A549 (cell line): ENCODE data around the gene ZBTB42.

Source experiments
- BHLHE40 ChIP-seq: IDR thresholded peaks from 2 replicates; pipeline ENCODE4 v1.6.1; 2012; ENCODE audit warnings: low read depth, low read length, inconsistent platforms
- CTCF ChIP-seq: fragments of >200 bp; sonication (Bioruptor Twin); formaldehyde crosslinking; IDR thresholded peaks from 3 replicates; pipeline ENCODE4 v1.5.1; 2016
- E2F6 ChIP-seq: IDR thresholded peaks from 2 replicates; pipeline ENCODE4 v1.6.1; 2012; ENCODE audit warnings: low read depth, borderline replicate concordance
- EP300 ChIP-seq, 2 experiments: fragments of >200 bp; sonication (Bioruptor Twin); formaldehyde crosslinking; IDR thresholded peaks; 2 replicates in 1 of 2; 3 replicates in 1 of 2; pipeline ENCODE4 v1.6.1; 2016 to 2017
- JUN ChIP-seq, 2 experiments: fragments of >200 bp; sonication (Bioruptor Twin); formaldehyde crosslinking; IDR thresholded peaks; 2 replicates in 1 of 2; 3 replicates in 1 of 2; pipeline ENCODE4 v1.6.1; 2016 to 2017
- MYC ChIP-seq: IDR thresholded peaks from 2 replicates; pipeline ENCODE4 v1.6.1; 2012; ENCODE audit warnings: mild to moderate bottlenecking, inconsistent platforms, low read length, improper control_type of control experiment, borderline replicate concordance
- POLR2A ChIP-seq: IDR thresholded peaks from 2 replicates; pipeline ENCODE4 v1.6.1; 2012; ENCODE audit warnings: mild to moderate bottlenecking, low read length
- RAD21 ChIP-seq, 2 experiments: fragments of >200 bp in 1 of 2; sonication (Bioruptor Twin) in 1 of 2; formaldehyde crosslinking in 1 of 2; IDR thresholded peaks in 1 of 2; conservative IDR thresholded peaks in 1 of 2; 2 replicates in 1 of 2; 3 replicates in 1 of 2; pipeline ENCODE4 v1.6.1; 2012 to 2018; ENCODE audit warnings: inconsistent platforms in 1 of 2
- REST ChIP-seq: fragments of 200-600 bp; sonication (generic); IDR thresholded peaks from 2 replicates; pipeline ENCODE4 v1.6.1; 2016; ENCODE audit warnings: antibody characterized with exemption, mild to moderate bottlenecking, moderate library complexity
- SMC3 ChIP-seq: fragments of >200 bp; sonication (Bioruptor Twin); formaldehyde crosslinking; IDR thresholded peaks from 3 replicates; pipeline ENCODE4 v1.6.1; 2018; ENCODE audit warnings: inconsistent platforms
- USF2 ChIP-seq: fragments of 450-650 bp; IDR thresholded peaks from 2 replicates; pipeline ENCODE4 v1.6.1; 2014; ENCODE audit warnings: antibody characterized with exemption

GRCh38 chr14:104754213-104754851 lies 46.6 kb upstream of the ZBTB42 start:
- TF ChIP-seq USF2 (no peak), CTCF (no peak), JUN (IDR thresholded peaks at IDR 0.05) (no peak), E2F6 (no peak), POLR2A (no peak), RAD21 (conservative IDR thresholded peaks at IDR 0.05 in 1 of 2, IDR thresholded peaks at IDR 0.05 in 1 of 2) (no peak), BHLHE40 (no peak), REST (no peak), EP300 (IDR thresholded peaks at IDR 0.05) (no peak), SMC3 (no peak), MYC (no peak)
